Activated T-cell treated with anti-CD3 and anti-CD28 coated beads, Interleukin-2, amount 50 U/mL, for 72 hours (primary cell): ENCODE measurements around the gene SOD2. TPM values are rescaled to one million over a fixed set of nuclear protein-coding genes. Genes with fewer than 3 reads are reported as not detected.

Experiments
- total RNA-seq, 2 donors: library from RNA; stranded (reverse); gene quantifications; one replicate each; pipeline ENCODE4 v1.2.3, GENCODE V29; 2022

The SOD2 gene
- total RNA-seq, 2 donors from 2014 or later: 66.8 to 75.9 TPM

Other genes with a start within 250 kb of the SOD2 start
- gene WTAP, start 34.3 kb upstream of the SOD2 start, total RNA-seq: 100 to 1,000 TPM; 108 to 109 TPM
- gene ACAT2, start 68.8 kb upstream of the SOD2 start, total RNA-seq: 10 to 100 TPM; 44.3 to 53.1 TPM
- 100 to 1,000 TPM; 267 to 291 TPM for gene TCP1, start 96.4 kb upstream of the SOD2 start, total RNA-seq
- 10 to 100 TPM; 58.5 to 60.5 TPM for gene MRPL18, start 97.2 kb upstream of the SOD2 start, total RNA-seq
- gene PNLDC1, start 107.0 kb upstream of the SOD2 start, total RNA-seq: under 1 TPM; 0.37 to 0.62 TPM
- not detected for gene MAS1, start 197.7 kb upstream of the SOD2 start, total RNA-seq